Effector CD4-positive, alpha-beta T cell (primary cell): ENCODE results near the gene IQSEC3.
"Not testable (repeated sequence)": the region's sequence is repeated elsewhere in the genome, so short reads cannot be mapped to it uniquely, and the experiment has no call there.

Source experiments
- DNase-seq: peaks from one replicate; pipeline ENCODE4 v3.0.0-alpha.2; 2020

IQSEC3 gene

GRCh38 chr12:203462-204260 is 137.1 kb downstream of the IQSEC3 start:
- DNase-seq, result no peak

DNA sequence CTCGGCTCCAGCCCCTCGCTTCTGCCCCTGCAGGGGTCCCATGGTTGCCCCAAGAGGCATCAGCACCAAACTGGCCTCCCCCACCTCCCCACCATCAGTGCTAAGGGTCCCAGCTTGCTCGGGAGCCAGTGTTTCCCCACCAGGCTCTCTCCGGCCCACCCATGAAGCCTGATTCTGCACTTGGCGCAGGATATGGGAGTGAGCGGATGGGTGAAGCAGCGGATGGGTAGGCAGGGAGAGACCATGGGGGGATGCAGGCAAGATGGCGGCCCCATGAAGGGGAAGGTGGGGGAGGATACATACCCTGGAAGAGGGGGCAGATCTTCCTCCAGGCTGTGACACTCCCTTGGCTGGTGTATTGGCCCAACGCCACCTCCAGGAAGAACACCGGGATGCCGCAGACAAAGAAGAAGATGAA is 137.7 kb downstream of the IQSEC3 start:
- no peak for DNase-seq

GRCh38 chr12:205026-205425 is 138.5 kb downstream of the IQSEC3 start:
- DNase-seq, result no peak

DNA sequence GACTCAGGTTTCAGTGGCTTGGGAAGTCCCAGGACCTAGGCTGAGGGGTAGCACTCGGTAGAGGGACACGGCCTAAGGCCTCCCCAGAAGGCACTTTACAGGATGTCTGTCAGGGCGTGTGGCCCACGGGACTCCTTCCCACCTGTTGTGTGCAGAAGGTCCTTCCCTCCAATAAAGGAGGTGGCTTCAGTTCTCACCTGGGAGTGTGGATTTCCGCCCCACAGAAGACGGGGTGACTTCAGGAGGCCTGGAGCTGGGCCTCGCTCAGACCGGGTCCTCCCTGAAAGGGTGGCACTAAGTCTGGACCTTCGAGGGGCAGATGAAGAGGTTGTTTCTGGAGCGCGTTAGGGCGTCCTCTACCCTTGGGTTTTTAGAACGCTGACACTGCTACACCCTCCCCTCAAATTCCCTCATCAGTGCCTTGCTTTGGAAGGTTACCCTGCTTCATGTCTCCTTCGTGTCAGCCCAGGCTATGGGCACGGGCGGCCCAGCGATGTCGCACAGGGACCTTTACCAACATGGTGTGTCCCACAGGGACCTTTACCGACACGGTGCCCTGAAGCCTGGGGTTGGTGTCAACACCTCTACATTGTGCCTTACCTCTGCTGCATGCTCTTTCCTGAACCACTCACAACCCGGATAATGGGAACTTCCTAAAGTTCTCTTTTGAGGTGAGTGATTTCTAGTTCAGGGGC is 140.3 kb downstream of the IQSEC3 start:
- DNase-seq, result no peak

DNA sequence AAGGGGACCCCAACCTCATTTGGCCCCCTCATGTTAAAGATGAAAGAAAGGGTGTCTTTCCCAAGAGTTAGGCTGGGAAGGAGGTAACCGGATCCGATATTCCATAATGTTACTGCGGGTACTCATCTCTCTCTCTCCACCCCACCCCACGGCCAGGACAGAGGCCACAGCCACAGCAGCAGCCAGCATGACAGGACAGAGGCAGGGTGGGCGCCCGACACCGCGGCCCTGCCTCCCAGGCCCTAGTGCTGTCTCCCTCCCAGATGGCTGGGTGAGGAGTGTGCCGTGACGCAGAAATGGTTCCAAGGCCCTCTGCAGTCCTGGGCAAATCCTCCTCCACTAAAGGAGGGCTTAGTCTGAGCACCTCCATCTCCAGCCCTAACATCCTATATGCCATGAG is 141.2 kb downstream of the IQSEC3 start:
- DNase-seq, result no peak

GRCh38 chr12:208813-209212 is 142.2 kb downstream of the IQSEC3 start:
- DNase-seq, result no peak

DNA sequence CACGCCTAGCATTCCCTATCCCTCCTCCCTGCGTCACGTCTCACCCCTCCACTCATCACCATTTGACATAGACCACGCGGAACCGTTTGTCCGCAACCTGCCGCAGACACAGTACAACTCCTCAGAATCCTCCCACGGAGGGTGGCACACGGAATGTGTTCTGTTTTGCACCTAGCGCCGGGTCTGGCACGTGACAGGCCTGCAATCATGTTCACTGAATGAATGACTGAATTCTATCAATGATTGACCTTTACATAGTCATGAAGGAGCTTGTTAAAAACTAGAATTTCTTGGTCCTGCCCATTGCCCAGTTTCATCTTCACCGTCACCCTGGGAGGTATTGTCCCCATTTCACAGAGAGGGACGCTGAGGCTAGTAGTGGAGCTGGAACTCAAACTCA is 142.7 kb downstream of the IQSEC3 start:
- DNase-seq, result no peak

DNA sequence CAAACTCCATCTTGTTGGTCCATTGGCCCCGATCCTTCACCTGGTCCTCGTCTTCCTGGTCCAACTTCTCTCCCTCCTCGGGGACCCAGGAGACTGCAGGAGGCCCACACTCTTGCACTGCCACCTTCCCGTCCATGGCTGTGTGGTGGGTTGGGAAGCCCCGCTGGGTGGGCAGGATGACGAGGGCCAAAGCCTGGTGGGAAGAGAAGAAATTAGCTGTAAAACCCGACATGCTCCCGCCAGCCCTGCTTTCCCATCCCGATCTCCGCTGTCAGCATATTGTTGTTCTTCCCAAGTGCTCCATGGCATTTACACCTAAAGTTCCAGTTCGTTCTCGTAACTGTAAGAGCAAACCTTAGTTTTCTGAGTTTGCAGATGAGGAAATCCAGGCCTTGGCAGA is 143.3 kb downstream of the IQSEC3 start:
- no peak for DNase-seq

- DNase-seq, result no peak
Measured at GRCh38 chr12:210277-211141, 143.9 kb downstream of the IQSEC3 start.

DNA sequence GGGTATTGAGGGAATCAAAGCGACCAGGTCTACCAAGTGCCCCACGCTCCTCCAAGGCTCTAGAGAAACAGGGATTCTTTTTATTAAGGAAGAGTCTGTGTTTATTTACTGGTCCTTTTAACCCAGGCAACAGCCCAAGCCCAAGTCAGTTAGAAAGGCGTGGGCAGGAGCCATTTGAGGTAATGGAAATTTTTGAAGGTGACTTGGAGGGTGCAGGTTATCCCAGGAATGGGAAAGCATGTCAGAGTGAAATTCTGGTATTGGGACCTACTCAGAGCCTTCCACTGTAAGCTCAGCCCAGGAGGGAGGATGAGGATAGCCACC is 144.5 kb downstream of the IQSEC3 start:
- no peak for DNase-seq

DNA sequence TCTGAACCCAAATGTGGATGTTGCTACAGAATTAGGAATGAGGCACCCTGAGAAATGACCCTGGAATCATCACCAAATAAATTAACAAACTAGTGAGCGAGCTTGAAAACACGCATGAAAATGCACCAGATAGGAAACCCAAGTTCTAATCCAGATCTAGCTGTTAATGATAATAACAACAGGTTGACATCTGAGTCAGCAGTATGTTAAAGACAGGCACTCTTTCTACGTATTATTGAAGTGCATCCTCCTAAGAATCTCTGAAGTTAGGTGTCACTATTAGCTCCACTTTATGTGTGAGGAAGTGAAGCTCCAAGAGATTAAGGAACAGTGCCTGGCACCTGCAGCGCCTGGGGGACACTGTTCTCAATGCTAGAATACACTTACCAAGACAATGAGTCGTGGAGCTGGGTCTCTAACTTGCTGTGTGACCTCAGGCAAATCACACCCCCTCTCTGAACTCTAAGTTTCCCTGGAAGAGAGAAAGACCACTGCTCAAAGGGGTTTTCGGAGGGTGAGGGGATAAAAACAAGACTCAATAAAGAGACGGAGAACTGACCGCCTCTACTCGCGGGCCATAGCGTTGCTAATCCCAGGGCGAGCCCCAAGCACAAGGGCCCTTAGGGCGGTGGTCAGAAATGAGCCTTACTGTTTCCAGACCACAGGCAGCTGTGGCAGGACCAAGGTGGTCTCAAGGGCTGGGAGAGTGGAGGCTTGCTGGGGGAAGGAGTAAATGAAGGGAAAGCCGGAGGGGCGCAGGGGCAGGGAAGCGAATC is 145.3 kb downstream of the IQSEC3 start:
- no peak for DNase-seq

GRCh38 chr12:212415-212714 is 145.8 kb downstream of the IQSEC3 start:
- DNase-seq, result no peak

- DNase-seq, result no peak
Measured at GRCh38 chr12:212715-213526, 146.4 kb downstream of the IQSEC3 start.

GRCh38 chr12:213527-213932 is 147.0 kb downstream of the IQSEC3 start:
- no peak for DNase-seq

- DNase-seq, result no peak
Measured at GRCh38 chr12:214003-214741, 147.6 kb downstream of the IQSEC3 start, which contains the start of gene SLC6A12. Gene SLC6A12, minus strand, starts transcription at chr12:214157. Its CDS starts 4,171 bp downstream, at chr12:209986.

GRCh38 chr12:215116-215515 is 148.5 kb downstream of the IQSEC3 start:
- no peak for DNase-seq

DNA sequence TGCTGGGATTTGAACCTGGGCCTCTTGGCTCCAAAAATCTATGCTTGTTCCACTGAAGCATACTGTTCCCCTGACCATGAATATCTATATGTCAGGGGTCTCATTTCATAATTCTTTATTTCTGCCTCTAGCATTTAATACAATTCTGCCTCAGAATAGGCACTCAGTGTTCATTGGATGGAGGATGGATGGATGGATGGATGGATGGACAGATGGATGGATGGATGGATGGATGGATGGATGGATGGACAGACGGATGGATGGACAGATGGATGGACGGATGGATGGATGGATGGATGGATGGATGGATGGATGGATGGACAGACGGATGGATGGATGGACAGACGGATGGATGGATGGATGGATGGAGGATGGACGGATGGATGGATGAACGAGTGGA is 150.5 kb downstream of the IQSEC3 start:
- not testable (repeated sequence) for DNase-seq

DNA sequence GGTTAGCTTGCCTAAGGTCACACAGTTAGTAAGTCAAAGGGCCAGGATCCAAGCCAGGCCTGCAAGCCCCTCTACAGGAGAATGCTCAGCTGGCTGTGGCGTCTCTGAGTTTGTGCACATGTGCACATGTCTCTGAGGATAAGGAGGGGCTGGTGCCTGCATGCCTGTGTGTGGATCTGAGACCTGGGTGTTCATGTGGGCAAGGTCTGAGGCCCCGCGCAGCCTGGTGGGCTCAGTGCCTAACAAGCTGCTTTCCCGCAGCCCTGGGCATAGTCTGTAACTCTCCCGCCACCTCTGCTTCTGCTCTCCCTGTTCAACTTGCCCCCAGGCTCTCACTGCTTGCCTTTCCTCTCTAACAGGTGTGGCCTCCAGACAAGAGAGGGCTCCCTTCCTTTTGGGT is 151.7 kb downstream of the IQSEC3 start:
- no peak for DNase-seq

- no peak for DNase-seq
Measured at GRCh38 chr12:218728-219590, 152.4 kb downstream of the IQSEC3 start.

- no peak for DNase-seq
Measured at GRCh38 chr12:219891-220352, 153.4 kb downstream of the IQSEC3 start.
